SHP77 treated with DMSO at 0.1 percent for 48 hours (cell line): ENCODE measurements around the gene SDHAF3.
"Not testable (repeated sequence)": the region's sequence is repeated elsewhere in the genome, so short reads cannot be mapped to it uniquely, and the experiment has no call there.

Experiments used
- DNase-seq: peaks from one replicate; lab custom pipeline; 2025; lab: John Stamatoyannopoulos, UW

Gene SDHAF3

GRCh38 chr7:97117372-97118188, at the start of gene SDHAF3:
SDHAF3 (plus strand) TSS chr7:97117698; CDS start chr7:97117724, 26 bp downstream.
- DNase-seq = peak; percentile 87

DNA sequence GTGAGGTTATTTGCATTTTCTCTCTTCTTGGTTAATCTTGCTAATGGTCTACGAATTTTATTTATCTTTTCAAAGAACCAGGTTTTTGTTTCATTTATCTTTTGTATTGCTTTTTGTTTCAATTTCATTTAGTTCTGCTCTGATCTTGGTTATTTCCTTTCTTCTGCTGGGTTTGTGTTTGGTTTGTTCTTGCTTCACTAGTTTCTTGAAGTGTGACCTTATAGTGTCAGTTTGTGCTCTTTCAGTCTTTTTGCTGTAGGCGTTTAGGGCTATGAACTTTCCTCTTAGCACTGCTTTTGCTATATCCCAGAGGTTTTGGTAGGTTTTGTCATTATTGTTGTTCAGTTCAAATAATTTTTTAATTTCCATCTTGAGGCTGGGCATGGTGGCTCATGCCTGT, 45.5 kb upstream of the SDHAF3 start:
- DNase-seq = not testable (repeated sequence)

GRCh38 chr7:97075928-97076327, 41.6 kb upstream of the SDHAF3 start:
- DNase-seq = no peak

- no peak for DNase-seq
Measured at GRCh38 chr7:97078023-97078969, 39.2 kb upstream of the SDHAF3 start.

GRCh38 chr7:97079300-97079699, 38.2 kb upstream of the SDHAF3 start:
- DNase-seq = no peak

GRCh38 chr7:97081521-97082300, 35.8 kb upstream of the SDHAF3 start:
- no peak for DNase-seq

DNA sequence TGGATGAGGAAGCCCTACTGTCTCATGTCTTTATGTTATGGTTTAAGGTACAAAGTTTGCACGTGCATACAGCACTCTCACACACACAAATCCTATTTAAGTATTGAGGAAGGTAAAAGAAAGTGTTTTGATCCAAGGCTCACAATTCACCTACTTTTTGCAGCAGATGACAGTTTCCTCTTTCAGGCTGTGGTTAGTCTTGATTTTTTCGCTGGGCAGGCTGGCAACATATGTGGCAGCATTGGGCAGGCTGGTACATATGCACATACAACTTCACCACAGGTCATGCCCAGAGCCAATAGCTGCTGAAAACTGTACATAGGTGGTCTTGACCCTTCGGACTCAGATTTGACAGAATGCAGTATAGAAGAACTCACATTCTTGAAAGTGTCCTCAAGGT, 29.1 kb upstream of the SDHAF3 start:
- no peak for DNase-seq

GRCh38 chr7:97089771-97090170, 27.7 kb upstream of the SDHAF3 start:
- DNase-seq = no peak

GRCh38 chr7:97090761-97091353, 26.6 kb upstream of the SDHAF3 start:
- no peak for DNase-seq

DNA sequence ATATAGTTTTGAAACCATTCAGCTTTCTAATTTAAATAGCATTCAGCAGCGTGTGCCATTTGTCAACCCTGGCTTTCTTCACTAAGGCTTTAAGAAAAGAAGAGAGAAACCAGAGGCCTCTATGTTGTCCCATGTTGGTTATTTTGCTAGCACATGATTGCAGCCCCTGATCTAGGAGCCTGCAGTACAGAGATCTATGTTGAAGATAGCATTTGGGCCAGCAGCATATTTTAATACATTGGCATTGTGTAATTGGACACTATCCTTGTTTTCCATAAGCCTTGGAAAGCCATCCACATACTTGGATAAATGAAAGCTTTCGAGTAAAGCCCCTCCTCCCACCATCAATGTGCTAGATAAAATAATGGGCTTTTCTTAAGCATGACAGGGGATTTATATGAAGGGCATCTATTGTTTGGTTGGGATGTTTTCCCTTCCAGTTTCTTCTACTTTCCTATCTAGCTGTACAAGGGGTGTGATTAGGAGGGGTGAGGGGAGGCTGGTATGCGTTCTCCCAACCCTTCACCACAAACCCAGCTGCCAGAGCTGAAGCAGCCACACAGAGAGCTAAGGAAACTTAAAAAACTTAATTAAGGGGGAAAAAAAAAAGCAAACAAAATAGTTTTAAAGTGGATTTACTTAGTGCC, 23.1 kb upstream of the SDHAF3 start:
- no peak for DNase-seq

GRCh38 chr7:97096037-97096436, 21.5 kb upstream of the SDHAF3 start:
- DNase-seq = no peak

DNA sequence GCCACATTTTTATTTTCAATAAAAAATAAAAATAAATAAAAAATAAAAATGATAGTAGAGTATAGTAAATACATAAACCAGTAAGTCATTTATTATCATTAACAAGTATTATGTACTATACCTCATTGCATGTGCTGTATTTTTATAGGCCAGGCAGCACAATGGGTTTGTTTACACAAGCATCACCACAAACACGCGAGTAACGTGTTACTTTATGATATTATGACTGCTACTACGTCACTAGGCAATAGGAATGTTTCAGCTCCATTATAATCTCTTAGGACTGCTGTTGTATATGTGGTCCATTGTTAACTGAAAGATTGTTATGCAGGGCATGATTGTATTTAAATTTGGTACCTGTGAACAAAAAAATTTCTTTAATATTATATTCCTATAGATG, 20.8 kb upstream of the SDHAF3 start:
- no peak for DNase-seq

DNA sequence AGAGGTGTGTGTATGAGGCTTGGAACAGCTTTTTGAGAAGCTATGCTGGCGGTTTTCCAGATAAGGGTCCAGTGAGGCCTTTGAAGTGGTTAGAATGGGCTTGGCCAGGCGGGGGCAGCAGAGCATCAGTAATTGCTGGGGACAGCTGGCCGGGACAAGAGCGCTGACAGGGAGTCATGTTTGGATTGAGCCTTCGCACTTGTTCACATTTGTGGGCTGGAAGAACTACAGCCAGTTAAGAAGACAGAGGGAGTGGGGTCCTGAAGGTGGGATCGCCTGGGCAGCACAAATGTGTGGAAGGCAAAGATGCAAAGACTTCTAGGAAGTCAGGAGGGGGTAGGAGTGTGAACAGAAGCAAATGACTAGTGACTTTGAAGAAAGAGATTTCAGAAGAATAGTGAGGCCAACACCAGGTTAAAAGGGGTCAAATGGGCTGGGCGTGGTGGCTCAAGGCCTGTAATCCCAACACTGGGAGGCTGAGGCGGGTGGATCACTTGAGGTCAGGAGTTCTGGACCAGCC, 12.7 kb upstream of the SDHAF3 start:
- peak; percentile 59 for DNase-seq

GRCh38 chr7:97107192-97107800, 10.2 kb upstream of the SDHAF3 start:
- no peak for DNase-seq

- DNase-seq = no peak
Measured at GRCh38 chr7:97116308-97116707, 1.2 kb upstream of the SDHAF3 start.

DNA sequence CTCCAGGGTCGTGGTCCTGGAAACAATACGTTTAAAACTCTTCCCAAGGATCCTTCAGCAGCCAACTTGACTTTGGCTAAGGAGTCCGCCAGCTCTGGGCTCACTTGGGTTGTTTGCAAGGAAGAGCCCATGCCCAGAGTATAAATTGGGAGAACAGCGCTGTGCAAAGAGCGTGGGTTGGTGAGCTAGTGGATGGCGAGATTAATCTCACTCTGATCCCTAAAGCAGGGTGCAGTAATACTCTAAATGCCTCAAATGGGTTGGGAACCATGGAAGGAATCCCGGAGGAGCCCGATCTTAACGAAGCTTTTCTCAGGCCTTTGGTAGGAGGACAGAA, 495 bp upstream of the SDHAF3 start:
- DNase-seq = no peak

GRCh38 chr7:97118306-97118917, 914 bp downstream of the SDHAF3 start:
- no peak for DNase-seq

DNA sequence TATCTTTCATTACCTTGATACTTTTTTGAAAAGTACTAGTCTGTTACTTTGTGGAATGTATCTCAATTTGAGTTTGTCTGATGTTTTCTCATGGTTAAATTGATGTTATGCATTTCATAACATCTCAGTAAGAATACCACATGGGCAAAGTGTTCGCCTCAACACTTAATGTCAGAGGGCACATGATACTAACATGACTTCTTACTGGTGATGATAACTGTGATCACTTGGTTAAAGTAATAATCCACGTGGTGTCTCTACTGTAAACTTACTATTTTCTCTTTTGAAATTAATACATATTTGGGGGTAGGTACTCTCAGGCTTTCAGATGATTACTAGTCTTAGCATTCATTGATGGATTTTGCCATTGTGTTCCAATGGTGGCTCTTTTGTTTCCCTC, 2.2 kb downstream of the SDHAF3 start:
- no peak for DNase-seq

GRCh38 chr7:97120713-97121457, 3.4 kb downstream of the SDHAF3 start:
- DNase-seq = no peak
